Right kidney (tissue), 9 donors: Measurements from ENCODE around the gene NLRC3.
A peak's percentile ranks its signal among the peaks of the same experiment; 100 is the strongest.
"Not testable (repeated sequence)": the region's sequence is repeated elsewhere in the genome, so short reads cannot be mapped to it uniquely, and the experiment has no call there.

Source experiments
- DNase-seq: peaks from one replicate; pipeline ENCODE4 v3.0.0-alpha.2; 2016
- long read RNA-seq, 8 donors: transcript quantifications; one replicate each; lab custom pipeline, GENCODE V29; 2026

Gene NLRC3, protein sequence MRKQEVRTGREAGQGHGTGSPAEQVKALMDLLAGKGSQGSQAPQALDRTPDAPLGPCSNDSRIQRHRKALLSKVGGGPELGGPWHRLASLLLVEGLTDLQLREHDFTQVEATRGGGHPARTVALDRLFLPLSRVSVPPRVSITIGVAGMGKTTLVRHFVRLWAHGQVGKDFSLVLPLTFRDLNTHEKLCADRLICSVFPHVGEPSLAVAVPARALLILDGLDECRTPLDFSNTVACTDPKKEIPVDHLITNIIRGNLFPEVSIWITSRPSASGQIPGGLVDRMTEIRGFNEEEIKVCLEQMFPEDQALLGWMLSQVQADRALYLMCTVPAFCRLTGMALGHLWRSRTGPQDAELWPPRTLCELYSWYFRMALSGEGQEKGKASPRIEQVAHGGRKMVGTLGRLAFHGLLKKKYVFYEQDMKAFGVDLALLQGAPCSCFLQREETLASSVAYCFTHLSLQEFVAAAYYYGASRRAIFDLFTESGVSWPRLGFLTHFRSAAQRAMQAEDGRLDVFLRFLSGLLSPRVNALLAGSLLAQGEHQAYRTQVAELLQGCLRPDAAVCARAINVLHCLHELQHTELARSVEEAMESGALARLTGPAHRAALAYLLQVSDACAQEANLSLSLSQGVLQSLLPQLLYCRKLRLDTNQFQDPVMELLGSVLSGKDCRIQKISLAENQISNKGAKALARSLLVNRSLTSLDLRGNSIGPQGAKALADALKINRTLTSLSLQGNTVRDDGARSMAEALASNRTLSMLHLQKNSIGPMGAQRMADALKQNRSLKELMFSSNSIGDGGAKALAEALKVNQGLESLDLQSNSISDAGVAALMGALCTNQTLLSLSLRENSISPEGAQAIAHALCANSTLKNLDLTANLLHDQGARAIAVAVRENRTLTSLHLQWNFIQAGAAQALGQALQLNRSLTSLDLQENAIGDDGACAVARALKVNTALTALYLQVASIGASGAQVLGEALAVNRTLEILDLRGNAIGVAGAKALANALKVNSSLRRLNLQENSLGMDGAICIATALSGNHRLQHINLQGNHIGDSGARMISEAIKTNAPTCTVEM
- long read RNA-seq, donor 1: 0 reads
- long read RNA-seq, donor 2: 0 reads
- long read RNA-seq, donor 3: 0 reads
- long read RNA-seq, donor 4: 0 reads
- long read RNA-seq, donor 5: 0 reads
- long read RNA-seq, donor 6: 0 reads
- long read RNA-seq, donor 7: 0 reads
- long read RNA-seq, donor 8: 0 reads

DNA sequence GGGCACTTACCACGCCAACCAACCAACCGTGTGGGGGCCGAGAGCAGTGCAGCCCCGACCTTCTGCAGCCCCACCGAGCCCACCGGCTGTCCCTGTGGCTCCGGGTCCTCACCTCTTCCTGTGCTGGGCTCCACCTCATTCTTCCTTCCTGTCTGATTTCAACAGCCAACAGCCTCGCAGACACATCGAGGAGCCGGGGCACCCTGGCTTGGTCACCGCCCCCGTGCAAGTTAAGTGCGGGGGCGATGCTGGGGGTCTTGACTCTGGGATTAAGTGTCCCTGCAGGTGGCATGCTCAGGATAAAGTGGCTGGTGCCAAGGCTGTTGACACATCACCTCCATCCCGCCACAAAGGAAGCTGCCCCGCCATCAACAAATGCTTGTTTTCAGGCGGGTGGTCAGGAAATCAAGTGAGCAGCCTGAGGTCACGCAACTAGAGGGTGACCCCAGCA is at the start of gene NLRC3:
TSS of gene NLRC3 (minus strand) at position 102 of the 451 bp plus-strand sequence. CDS start 12,367 bp downstream, outside the sequence.
- peak; percentile 5 for DNase-seq

DNA sequence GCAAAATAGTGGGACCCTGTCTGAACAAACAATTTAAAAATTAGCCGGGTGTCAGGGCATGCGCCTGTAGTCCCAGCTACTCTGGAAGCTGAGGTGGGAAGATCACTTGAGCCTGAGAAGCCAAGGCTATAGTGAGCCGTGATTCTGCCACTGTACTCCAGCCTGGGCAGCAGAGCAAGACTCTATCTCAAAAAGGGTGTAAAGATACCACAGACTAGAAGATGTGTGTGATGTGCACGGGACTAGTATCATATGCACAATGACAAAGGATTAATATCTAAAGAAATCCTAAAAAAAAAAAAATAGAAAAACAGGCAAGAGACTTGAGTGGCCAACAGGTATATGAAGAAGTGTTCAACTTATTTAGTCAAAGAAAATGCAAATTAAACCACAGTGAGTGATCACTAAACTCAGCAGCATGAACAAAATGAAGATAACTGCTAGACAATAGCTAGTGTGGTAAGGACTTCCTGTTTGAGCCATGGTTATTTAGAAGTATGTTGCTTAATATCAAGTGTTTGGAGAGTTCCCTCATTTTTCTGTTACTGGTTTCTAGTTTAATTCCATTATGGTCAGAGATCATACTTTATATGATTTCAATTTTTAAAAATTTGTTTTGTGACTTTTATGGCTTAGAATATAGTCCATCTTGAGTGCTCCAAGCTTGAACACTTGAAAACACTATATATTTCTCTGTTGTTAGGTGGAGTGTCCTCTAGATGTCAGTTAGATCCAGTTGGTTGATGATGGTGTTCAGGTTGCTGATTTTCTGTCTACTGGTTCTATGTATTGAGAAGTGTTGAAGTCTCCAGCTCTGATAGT is 48.9 kb upstream of the NLRC3 start:
- DNase-seq: no peak

DNA sequence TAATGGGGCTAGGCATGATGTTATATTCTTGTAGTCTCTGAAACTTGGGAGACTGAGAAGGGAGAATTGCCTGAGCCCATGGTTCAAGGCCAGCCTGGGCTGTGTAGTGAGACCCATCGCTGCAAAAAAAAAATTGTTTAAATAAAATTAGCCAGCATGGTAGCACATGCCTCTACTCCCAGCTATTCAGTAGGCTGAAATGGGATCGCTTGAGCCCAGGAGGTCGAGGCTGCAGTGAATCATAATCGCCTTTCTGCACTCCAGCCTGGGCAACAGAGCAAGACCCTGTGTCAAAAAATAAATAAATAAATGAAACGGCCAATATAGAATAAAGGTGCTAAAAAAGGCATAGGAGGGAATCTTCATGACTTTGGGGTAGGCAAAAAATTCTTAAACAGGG is 48.1 kb upstream of the NLRC3 start:
- no peak for DNase-seq

DNA sequence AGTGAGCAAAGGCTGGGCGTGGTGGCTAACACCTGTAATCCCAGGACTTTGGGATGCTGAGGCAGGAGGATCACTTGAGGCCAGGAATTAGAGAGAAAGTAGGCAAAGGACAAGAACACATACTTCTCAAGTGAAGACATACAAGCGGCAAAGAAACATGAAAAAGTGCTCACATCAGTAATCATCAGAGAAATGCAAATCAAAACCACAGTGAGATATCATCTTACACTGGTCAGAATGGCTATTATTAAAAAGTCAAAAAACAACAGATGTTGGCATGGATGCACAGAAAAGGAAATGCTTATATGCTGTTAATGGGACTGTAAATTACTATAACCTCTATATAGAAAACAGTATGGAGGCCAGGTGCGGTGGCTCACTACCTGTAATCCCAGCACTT is 46.4 kb upstream of the NLRC3 start:
- DNase-seq: no peak

DNA sequence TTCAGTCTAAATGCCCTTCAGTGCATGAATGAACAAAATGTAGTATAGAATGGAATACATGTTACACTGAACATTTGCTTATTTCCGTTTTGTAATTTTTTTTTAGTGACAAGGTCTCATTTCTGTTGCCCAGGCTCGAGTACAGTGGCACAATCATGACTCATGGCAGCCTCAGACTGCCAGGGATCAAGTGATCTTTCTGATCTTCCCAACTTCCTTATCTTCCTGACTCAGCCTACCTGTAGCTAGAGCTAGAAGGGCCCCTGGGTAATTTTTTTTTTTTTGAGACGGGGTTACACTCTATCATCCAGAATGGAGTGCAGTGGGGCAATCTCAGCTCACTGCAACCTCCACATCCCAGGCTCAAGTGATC is 41.6 kb upstream of the NLRC3 start:
- DNase-seq: no peak

DNA sequence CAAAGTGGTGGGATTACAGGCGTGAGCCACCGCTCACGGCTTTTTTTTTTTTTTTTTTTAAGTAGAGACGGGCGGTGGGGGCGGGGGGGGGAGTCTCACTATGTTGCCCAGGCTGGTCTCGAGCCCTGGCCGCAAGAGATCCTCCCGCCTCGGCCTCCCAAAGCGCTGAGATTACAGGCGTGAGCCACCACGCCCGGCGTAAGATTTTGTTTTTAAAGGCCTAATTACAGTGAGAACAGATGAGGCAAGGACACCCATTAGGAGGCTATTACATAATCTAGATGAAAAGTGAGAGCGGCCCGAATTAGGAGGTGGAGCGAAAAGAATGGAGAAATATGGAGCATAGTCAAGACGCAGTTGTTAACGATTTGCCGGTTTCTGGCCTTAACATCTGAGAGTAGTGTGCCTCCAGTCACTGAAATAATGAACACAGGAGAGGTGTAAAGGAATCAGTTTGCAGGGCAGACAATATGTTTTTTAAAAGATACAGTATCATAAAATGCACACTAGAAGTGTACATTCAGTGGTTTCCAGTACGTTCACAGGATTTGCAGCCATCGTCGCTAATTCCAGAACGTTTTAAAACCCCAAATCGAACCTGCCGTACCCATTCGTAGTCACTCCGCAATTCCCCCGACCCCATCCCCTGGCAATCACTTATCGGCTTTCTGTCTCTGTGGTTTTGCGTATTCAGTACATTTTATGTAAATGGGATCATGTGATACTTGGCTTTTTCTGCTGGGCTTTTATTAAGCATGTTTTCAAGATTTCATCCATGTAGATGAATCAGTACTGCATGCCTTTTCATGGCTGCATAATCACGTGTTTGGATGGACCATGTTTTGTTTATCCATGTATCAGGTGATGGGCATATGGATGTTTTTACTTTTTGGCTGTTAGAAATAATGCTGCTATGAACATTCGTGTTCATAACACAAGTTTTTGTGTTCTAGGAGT is 35.6 kb upstream of the NLRC3 start:
- no peak for DNase-seq

DNA sequence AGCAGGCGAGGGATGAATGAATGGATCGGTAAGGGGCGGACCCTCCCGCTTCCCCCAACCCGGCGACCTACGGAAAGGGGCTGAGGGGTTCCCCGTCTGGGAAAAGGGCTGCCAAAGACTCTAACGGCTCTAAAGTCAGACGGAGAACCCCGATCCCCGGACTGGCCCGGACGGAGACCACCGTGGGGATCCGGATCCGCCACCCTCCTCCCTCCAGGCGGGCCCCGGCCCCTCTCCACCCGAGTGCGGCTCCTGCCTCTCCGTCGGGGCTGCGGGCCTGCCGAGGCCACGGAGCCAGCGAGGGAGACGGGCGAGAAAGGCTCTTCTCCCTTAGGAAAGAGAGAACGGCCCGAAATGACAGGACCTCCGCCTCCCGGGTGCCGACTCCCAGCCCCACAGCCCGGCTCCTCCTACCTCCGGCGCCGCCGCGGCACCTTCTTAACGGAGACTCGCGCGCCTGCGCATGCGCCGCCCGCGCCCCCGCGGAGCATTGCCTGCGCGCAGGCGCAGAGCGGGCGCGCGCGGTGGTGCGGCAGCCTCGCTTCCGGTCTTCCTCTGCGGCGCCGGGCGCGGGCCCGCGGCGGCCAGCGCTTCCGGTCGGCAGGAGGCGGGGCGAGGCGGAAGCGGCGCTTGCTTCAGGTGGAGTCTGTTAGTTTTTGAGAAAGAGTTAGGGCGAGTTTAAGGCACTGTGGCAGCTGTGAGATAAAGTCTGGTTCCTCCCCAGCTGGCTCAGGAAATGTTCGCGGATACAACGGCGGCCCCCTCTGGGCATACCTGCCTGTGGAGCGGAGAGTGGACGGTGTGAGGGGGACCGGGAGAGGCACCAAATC is 34.2 kb upstream of the NLRC3 start, which contains the start of gene SLX4:
TSS of gene SLX4 (minus strand) at position 461 of the 830 bp plus-strand sequence. CDS start 2,642 bp downstream, outside the sequence.
- peak; percentile 92 for DNase-seq

DNA sequence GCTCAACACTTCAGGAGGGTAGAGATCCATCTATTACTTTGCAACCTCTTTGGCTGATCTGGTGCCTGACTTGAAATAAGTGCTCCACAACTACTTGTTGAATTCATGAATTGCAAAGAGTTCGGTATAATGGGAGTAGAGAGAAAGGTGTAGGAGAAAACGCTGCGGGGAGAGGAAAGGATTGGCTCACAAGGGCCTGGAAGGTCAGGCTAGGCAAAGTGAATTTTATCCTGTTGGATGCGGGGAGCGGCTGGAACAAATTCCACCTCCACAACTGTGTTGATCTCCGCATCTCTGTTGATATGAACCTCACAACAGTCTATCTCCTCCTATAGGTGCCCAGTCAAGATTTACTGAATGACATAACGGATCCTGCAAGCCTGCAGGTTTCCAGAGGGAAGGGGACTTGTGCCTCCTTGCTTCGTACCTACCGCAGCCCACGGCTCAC is 33.5 kb upstream of the NLRC3 start:
- DNase-seq: no peak

DNA sequence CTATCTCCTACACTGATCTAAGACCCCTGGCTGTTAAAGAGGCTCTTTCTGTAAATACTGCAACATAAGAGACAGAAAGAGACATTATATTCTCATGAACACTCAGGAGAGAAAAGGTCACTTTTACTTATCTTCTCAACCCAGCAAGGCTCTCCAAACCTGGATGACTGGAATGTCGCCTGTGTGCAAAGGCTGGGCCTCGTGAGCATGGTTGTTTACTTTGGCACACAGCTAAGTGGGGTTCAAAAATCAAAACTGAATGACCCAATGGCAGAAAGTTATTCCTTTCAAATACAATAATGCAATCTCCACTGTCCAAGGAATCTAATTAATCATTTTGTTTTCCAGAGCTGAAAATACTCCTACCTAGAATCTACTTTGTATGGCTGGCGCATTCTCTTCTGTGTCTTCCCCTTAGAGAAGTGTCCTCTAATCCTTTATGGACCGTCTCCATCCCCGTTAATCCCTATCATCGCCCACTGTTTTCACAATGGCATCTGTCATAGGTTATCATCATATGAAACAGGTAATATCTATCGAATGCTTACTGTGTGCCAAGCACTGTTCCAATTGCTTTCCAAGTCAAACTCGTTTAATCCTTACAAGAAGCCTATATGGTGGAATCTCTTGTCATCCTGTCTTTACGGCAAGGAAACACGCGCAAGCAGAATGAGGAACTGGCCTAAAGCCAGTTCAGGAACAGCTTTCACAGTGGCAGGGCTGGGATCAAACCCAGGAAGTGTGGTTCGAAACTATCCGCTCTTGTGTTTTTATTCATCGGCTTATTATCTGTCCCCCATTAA is 32.9 kb upstream of the NLRC3 start:
- no peak for DNase-seq

DNA sequence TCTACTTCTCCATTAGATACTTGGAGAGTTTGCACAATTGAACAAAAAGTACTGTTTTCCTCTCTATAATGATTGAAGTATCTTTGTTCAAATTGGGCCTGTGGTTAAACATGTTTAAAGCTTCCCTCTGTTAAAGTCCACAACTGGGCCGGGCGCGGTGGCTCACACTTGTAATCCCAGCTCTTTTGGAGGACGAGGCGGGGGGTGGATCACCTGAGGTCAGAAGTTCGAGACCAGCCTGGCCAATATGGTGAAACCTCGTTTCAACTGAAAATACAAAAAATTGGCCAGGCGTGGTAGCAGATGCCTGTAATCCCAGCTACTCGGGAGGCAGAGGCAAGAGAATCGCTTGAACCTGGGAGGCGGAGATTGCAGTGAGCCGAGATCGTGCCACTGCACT is 31.8 kb upstream of the NLRC3 start:
- not testable (repeated sequence) for DNase-seq

DNA sequence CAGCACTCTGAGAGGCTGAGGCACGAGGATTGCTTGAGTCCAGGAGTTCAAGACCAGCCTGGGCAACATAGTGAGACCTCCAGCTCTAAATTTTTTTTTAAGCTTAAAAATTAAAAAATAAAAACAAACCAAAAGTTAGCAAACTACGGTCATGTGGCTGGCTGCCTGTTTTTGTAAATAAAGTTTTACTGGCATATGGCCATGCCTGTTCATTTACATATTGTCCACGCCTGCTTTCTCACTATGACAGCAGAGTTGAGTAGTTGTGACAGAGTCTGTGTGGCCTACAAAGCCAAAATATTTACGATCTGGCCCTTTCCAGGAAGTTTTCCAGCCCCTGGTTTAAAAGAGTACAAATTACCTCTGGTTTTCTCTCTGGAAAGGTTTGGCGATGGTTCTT is 30.9 kb upstream of the NLRC3 start:
- DNase-seq: no peak

DNA sequence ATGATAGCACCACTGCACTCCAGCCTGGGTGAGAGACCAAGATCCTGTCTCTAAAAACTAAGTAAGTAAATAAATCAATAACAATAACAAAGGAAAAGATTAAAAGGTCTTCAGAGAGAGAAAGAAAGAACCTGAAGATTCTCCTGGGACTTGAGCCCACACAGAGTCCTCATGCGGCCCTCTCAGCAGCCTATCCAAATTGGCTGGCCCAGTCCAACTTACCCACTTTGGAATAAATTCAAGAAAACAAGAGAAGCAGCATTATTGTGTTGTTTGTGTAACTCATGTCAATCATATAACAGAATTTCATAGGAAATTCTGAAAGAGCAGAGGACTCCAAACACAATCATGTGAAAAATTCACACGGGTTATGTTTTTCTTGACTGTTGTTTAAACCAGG is 30.4 kb upstream of the NLRC3 start:
- no peak for DNase-seq

DNA sequence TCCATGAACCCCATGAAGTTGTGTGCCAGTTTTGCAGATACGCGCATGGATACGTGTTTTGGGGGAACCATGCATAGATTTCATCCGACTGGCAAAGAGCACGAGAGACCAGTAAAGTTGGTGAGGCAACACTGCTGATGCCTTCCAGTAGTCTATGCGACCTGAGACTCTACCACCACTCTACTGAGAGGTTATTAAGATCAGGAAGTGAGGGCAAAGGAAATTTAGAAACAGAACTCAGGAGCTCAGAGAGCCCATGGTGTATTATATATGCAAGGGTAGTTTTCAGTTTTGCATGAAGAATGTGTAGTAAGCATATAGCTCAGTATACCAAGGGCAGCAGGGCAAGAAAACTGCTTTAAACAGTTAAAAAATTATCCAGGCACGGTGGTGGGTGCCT is 30.0 kb upstream of the NLRC3 start:
- no peak for DNase-seq

DNA sequence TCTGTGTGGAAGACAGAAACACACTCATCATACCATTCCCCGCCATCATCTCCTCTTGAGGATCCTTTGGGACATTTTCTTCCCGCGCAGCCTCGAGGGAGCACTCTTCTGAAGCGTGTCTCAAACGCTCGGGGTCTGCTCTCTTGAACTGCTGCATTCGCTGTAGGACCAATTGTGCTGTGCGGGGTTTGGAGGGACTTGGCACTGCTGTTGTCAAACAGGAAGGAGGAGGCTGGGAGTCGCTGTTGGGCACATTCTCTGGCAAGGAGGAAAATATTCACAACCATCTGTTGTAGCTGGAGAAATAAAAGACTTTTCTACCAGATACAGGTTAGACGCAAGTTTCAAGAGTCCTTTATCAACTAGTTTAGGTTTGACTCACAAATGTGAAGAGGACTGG is 29.2 kb upstream of the NLRC3 start:
- DNase-seq: no peak

DNA sequence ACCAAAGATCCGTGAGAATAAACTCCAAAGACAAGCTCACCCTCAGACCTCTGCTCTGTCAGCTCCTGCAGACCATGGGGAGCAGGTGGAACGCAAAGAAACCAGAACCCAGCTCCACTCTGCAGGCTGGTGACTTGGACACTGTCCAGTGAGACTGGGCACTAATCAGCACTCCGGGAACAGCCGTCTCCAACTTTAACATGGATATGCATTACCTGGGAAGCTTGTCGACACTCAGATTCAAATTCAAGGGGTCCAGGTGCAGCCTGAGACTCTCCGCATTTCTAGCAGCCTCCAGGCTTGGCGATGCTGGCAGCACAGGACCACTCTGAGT is 25.1 kb upstream of the NLRC3 start:
- no peak for DNase-seq

DNA sequence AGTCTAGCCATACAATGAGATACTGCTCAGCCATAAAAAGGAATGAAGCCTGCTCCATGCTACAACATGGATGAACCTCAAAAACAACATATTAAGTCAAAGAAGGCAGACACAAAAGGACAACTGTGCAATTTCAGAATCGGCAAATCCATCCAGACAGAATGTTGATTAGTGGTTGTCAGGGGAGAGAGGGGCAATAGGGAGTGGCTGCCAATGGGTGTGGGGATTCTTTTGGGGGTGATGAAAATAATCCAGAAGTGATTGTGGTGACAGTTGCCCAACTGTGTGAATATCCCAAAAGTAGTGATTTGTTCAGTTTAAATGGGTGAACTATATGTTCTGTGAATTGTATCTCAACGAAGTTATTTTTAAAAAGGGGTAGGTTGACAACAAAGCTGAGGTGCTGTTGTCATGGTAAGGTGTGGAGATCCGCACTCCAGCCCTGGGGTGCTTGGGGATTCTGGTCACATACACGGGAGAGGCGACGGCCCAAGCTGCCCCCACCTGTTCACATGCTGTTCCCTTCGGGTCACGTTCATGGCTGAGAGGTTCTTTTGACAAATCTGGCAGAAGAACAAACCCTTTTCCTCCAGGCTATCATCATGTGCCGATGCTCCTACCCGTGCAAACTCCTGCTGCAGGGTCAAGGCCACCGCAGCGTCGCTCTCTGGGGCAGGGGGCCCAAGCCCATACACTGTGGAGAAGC is 24.6 kb upstream of the NLRC3 start:
- DNase-seq: no peak

DNA sequence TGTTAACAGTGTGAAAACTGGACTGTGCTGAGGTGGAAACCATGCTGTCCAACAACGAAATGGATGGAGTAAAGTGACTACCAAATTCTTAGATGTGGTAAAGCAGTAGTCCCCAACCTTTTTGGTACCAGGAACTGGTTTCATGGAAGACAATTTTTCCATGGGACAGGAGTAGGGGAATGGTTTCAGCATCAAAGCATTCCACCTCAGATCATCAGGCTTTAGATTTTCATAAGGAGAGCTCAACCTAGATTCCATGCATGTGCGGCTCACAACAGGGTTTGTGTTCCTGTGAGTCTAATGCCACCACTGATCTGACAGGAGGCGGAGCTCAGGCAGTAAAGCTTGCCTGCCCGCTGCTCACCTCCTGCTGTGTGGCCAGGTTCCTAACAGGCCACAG is 22.7 kb upstream of the NLRC3 start:
- no peak for DNase-seq

DNA sequence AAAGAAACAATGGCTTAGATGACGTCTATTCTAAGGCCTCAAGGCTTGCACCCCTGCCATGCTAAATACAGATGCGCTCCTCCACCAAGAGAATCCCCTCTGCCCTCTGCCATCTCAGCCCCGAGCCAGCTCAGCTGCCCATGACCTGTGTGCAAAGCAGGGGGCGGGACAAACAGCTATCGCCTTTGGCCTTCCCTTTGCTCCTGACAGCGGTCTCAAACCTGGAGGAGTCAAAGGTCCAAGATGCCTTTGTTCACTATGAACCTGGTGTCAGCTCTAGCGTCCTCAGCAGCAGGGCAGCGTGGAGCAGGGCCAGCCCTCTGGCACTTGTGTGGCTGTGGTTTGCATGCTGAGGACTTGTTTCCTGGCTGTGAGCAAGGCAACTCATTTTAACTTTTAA is 21.9 kb upstream of the NLRC3 start:
- no peak for DNase-seq
